A673 (cell line): ENCODE measurements around the gene MRM2. TPM values are rescaled to one million over a fixed set of nuclear protein-coding genes. Genes with fewer than 3 reads are reported as not detected.

Experiments
- BruUV-seq: library from RNA; stranded (reverse); fragments of 400-500 nt; replicated peaks from 2 replicates; lab custom pipeline; 2021; lab: Mats Ljungman, UMichigan
- CTCF ChIA-PET: fragments of 300-600 bp; sonication (Branson Sonifier 250); formaldehyde crosslinking; loops from one replicate; lab custom pipeline; 2022; ENCODE audit warnings: antibody characterized with exemption; lab: Charles Lee
- POLR2A ChIA-PET: fragments of 300-600 bp; sonication (Branson Sonifier 250); formaldehyde crosslinking; loops from one replicate; lab custom pipeline; 2022; ENCODE audit warnings: antibody characterized with exemption; ENCODE audit not compliant: low non-redundant PET; lab: Charles Lee
- DNase-seq: peaks from one replicate; pipeline ENCODE4 v3.0.0-alpha.2; 2015; ENCODE audit warnings: low spot score
- H3K27ac ChIP-seq: fragments of 200-600 bp; sonication (generic); 2 replicates; pipeline ENCODE4 v1.5.1; 2016; ENCODE audit warnings: mixed run types, low read depth, mild to moderate bottlenecking, mixed read lengths, antibody characterized with exemption, low read length; ENCODE audit not compliant: poor library complexity, severe bottlenecking
- H3K27me3 ChIP-seq: fragments of 200-600 bp; sonication (generic); replicated peaks from 2 replicates; pipeline ENCODE4 v1.6.1; 2017; ENCODE audit warnings: mixed run types, low read depth, mild to moderate bottlenecking, mixed read lengths, antibody characterized with exemption, low read length; ENCODE audit not compliant: insufficient read depth, poor library complexity
- H3K36me3 ChIP-seq: fragments of 200-600 bp; sonication (generic); 2 replicates; pipeline ENCODE4 v1.6.1; 2016; ENCODE audit warnings: mixed run types, mild to moderate bottlenecking, mixed read lengths, antibody characterized with exemption, low read length; ENCODE audit not compliant: insufficient read depth, poor library complexity, severe bottlenecking
- H3K4me1 ChIP-seq: fragments of 200-600 bp; sonication (generic); 2 replicates; pipeline ENCODE4 v1.6.1; 2017; ENCODE audit warnings: mixed run types, mild to moderate bottlenecking, mixed read lengths, antibody characterized with exemption, low read length; ENCODE audit not compliant: insufficient read depth, poor library complexity, severe bottlenecking
- H3K4me3 ChIP-seq: fragments of 200-600 bp; sonication (generic); 2 replicates; pipeline ENCODE4 v1.5.1; 2016; ENCODE audit warnings: low read depth, mixed run types, mild to moderate bottlenecking, mixed read lengths, low read length; ENCODE audit not compliant: poor library complexity, severe bottlenecking
- H3K9me3 ChIP-seq: fragments of 200-600 bp; sonication (generic); 2 replicates; pipeline ENCODE4 v1.6.1; 2016; ENCODE audit warnings: mixed run types, low read depth, mild to moderate bottlenecking, mixed read lengths, antibody characterized with exemption, low read length; ENCODE audit not compliant: poor library complexity, severe bottlenecking
- CTCF ChIP-seq: fragments of 300-800, 200-600 bp; sonication (generic); conservative IDR thresholded peaks from 2 replicates; pipeline ENCODE4 v1.5.1; 2017; ENCODE audit warnings: low read depth, mild to moderate bottlenecking, antibody characterized with exemption, low read length, moderate library complexity, mixed read lengths
- EZH2 ChIP-seq: fragments of 200-600 bp; sonication (generic); IDR thresholded peaks from 2 replicates; pipeline ENCODE4 v1.6.1; 2017; ENCODE audit warnings: borderline replicate concordance, low read depth, mild to moderate bottlenecking, mixed read lengths, antibody characterized with exemption, low read length; ENCODE audit not compliant: poor library complexity, severe bottlenecking
- intact Hi-C: fragments of 100-400 bp; cut with micrococcal nuclease; formaldehyde crosslinking; loops from one replicate; pipeline ENCODE4 v1.10.0; 2022; ENCODE audit not compliant: unreplicated experiment
- total RNA-seq: library from RNA; stranded (reverse); gene quantifications from 2 replicates; pipeline ENCODE4 v1.2.3, GENCODE V29; 2021

The MRM2 gene
- total RNA-seq, 1 experiment from 2014 or later = 50.4 TPM

GRCh38 chr7:2273866-2274265 is 31.9 kb upstream of the MRM2 start:
- Histone ChIP-seq H3K4me3 (no peak overlapping the region), H3K27me3 (no peaks in the 10 kb centered on the region), H3K27ac (no peak overlapping the region), H3K4me1 (no peaks in the 10 kb centered on the region), H3K9me3 (no peaks in the 10 kb centered on the region), H3K36me3 (no peaks in the 10 kb centered on the region)
- ChIA-PET POLR2A (no interaction called here), CTCF (no interaction called here)
- DNase-seq = no peak
- intact Hi-C loops = no loop called here
- TF ChIP-seq EZH2 (no peak), CTCF (no peak)
- BruUV-seq = no TSS peak

GRCh38 chr7:2272031-2272430 is 30.0 kb upstream of the MRM2 start:
- Histone ChIP-seq H3K4me1 (no peaks in the 10 kb centered on the region), H3K9me3 (no peaks in the 10 kb centered on the region), H3K4me3 (no peak overlapping the region), H3K36me3 (no peaks in the 10 kb centered on the region), H3K27ac (no peak overlapping the region), H3K27me3 (no peaks in the 10 kb centered on the region)
- no TSS peak for BruUV-seq
- TF ChIP-seq CTCF (no peak), EZH2 (no peak)
- intact Hi-C loops = no loop called here
- DNase-seq = no peak
- ChIA-PET POLR2A (no interaction called here), CTCF (no interaction called here)

GRCh38 chr7:2271273-2272026 is 29.4 kb upstream of the MRM2 start:
- Histone ChIP-seq H3K36me3 (no peaks in the 10 kb centered on the region), H3K27me3 (no peaks in the 10 kb centered on the region), H3K4me3 (no peak overlapping the region), H3K9me3 (no peaks in the 10 kb centered on the region), H3K27ac (no peak overlapping the region), H3K4me1 (no peaks in the 10 kb centered on the region)
- no peak for TF ChIP-seq EZH2
- no peak for TF ChIP-seq CTCF
- CTCF ChIA-PET = no interaction called here
- DNase-seq = no peak
- BruUV-seq = no TSS peak
- POLR2A ChIA-PET = no interaction called here
- intact Hi-C loops = no loop called here
